NOMO-1 treated with DMSO at 0.1 percent for 48 hours (cell line): Measurements from ENCODE around the gene SLC16A12.
"Not testable (repeated sequence)": the region's sequence is repeated elsewhere in the genome, so short reads cannot be mapped to it uniquely, and the experiment has no call there.

Experiments
- DNase-seq: peaks from one replicate; lab custom pipeline; 2025; ENCODE audit not compliant: unreplicated experiment; lab: John Stamatoyannopoulos, UW

Gene SLC16A12

DNA sequence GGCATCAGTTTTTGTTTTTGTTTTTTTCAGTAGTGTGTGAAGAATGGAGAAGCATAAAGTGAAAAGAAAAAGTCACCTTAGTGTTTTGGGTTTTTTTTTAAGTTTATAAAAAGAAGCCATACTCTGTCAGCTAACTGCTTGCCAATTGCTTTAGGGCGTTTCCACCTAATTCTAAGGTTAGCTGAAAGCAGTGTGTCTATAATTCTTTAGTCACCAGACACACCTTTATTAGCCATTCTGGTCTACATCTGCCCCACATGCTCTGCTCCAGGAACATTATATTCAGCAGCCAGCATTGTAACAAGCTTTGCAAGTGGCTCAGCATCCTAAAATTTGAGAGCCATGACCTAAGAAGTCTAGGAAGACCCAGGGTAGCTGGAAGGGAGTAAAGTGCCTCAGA lies 14.1 kb upstream of the SLC16A12 start:
- no peak for DNase-seq

DNA sequence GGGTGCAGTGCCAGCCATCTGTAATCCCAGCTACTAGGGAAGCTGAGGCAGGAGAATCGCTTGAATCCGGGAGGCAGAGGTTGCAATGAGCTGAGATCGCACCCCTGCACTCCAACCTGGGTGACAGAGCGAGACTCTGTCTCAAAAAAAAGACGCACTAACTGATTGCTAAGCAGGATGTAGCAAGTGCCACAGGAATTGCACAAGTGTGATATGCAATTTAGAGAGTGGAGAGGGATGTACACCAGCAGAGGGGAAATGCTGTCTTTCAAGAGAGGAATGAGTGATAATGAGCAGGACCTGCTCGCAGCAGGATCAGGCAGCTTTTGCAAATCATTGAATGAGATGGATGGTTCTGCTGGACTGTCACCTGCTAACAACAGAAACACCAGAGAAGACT lies 13.3 kb upstream of the SLC16A12 start:
- peak; percentile 65 for DNase-seq

GRCh38 chr10:89547853-89548513 lies 12.6 kb upstream of the SLC16A12 start:
- no peak for DNase-seq

GRCh38 chr10:89546651-89547050 lies 11.3 kb upstream of the SLC16A12 start:
- DNase-seq, result not testable (repeated sequence)

DNA sequence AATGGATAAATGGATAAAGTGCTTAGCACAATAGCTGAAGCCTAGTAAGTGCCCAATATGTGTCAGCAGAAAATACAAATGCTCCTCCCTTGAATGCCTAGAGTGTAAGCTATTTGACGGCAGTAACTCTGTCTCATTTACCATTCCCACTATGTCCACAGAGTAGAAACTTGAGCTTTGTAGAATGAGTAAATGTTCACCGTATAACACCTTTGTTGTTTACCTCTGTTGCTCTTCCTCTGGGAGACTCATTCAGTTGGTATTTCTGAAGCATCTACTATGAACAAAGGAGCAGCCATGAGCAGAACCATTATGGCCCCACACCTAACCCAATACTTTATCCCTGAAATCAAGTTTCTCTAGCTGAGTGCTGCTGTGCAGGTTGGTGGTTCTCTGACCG lies 8.4 kb upstream of the SLC16A12 start:
- DNase-seq, result no peak

GRCh38 chr10:89540420-89540949 lies 5.1 kb upstream of the SLC16A12 start:
- DNase-seq, result no peak

- DNase-seq, result no peak
Measured at GRCh38 chr10:89537364-89537763, 2.0 kb upstream of the SLC16A12 start.

DNA sequence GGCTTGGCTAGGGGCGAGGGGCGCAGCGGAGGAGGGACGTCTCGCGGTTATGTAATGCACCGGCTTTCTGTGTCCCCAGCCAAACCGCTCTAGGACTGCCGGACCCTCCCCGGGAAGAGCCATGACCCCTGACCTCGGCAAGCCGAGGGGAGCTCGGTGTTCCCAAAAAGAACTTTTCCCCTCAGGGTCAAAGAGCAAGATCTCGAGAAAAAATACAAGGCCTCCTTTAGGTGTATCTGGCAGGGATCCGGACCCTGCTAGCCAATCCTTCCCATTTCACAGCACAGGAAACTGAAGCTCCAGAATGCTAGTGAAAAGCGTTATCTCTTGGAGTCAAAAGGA lies 590 bp upstream of the SLC16A12 start:
- no peak for DNase-seq

- no peak for DNase-seq
Measured at GRCh38 chr10:89534826-89535166, 598 bp downstream of the SLC16A12 start.

DNA sequence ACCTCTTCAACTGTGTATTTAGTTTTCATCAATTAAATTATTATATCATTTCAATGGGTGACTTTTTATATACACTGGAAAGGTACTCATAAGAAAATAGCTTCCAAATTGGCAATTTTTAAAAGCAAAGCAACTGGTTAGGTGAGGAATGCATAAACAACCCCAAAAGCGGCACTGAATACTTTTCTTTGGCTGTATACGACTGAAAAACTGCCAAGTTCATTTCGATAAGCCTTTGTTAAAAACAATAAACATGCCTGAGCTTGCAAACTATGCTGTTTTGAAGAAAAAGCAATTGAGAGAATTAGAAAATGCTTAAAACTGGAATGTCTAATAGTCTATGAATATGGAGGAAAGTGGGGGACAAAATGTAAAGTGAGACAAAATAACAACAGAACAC lies 2.9 kb downstream of the SLC16A12 start:
- no peak for DNase-seq

GRCh38 chr10:89531359-89531758 lies 4.0 kb downstream of the SLC16A12 start:
- no peak for DNase-seq

- DNase-seq, result not testable (repeated sequence)
Measured at GRCh38 chr10:89529711-89530110, 5.7 kb downstream of the SLC16A12 start.

DNA sequence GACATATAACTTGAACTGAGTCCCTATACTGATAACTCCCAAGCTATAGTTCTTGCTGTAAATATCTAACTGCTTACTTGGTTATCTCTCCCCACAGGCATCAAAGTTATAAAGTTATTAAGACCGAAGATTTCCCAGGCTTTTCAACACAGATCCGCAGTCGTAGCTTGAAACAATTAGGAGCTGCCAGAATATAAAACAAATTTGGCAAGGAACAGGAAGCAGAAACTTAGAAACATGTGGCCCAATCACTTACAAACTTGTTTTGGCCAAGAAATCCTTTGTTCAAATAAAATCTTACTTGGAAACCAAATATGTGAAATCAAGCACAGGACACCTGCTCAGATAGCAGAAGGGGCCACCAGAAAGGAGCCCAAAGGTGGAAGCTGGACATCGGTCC lies 9.0 kb downstream of the SLC16A12 start:
- DNase-seq, result no peak

GRCh38 chr10:89525556-89525955 lies 9.8 kb downstream of the SLC16A12 start:
- no peak for DNase-seq

GRCh38 chr10:89524279-89524678 lies 11.1 kb downstream of the SLC16A12 start:
- no peak for DNase-seq

- no peak for DNase-seq
Measured at GRCh38 chr10:89523274-89523673, 12.1 kb downstream of the SLC16A12 start.

- no peak for DNase-seq
Measured at GRCh38 chr10:89522463-89522862, 12.9 kb downstream of the SLC16A12 start.

DNA sequence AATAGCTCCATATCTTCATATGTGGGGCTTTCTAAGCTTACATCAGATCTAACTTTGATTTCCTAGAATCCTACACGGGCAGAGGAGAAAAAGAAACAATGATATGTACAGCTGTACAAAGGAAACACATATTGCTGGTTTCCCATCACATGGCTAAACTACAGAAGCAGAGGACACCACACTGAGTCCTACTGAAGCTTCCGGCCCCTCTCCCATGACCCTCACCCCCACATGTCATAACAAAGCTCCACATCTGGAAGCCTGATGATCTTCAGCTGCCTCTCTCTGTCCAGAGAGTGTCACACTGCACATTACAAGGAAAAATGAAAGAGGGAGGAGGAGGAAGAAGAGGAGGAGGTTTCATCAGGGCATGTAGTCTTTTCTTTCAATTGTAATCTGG lies 14.0 kb downstream of the SLC16A12 start:
- DNase-seq, result no peak

- DNase-seq, result no peak
Measured at GRCh38 chr10:89520706-89521105, 14.7 kb downstream of the SLC16A12 start.

DNA sequence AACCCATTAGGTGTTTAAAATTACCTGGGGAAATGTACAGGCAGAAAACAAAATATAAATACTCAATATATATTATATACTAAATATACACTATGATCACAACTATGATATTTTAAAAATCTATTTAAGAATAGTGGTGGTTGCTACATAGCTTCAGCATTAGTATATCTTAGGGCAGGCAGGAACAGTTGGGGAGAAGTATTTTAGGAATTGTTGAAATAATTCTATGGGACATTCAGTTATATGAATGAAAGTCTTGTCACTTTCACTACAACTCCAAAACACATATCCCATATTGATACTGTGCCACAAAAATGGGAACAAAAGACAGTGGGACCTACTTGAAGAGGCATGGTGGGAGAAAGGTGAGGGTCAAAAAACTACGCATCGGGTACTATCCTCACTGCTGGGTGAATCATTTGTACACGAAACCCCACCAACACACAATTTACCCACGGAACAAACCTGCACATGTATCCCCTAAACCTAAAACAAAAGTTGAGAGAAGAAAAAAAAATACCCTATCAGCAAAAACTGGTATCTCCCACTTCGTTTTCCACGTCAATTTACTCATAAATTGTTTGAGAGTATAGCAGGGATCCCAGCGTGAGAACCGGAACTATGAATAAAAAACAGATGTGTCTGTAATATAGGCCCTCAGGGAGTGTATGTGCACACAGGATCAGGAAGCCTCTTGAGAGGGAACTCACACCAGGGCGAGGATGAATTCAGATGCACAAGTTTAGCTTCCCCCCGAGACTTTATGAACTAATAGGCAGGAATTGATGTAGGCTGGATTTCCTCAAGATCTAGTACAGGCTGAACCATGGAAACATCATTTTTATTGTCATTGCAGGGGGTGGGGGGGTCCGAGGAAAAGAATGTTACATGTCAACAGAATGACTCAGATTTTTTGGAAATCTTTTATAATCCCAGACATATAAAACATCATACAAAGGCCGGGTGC lies 16.2 kb downstream of the SLC16A12 start:
- no peak for DNase-seq

DNA sequence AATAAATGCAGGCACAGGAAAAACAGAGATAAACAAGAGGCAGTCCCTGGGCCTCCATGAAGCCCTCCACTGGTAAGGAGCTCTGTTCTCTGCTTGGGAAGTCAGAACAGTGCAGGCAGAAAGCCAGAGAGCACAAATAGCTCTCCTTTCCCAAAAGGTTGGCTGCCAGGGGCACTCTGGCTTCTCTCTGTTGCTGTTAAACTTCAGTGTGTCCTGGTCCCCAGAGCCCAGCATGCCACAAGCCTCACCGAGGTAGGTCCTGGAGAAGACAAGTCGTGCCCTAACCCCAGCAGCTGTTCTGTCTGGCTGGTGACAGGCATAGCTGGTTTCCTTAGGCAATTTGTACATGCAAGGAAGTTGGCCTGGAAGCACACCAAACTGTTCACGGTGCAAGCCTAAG lies 17.3 kb downstream of the SLC16A12 start:
- no peak for DNase-seq

DNA sequence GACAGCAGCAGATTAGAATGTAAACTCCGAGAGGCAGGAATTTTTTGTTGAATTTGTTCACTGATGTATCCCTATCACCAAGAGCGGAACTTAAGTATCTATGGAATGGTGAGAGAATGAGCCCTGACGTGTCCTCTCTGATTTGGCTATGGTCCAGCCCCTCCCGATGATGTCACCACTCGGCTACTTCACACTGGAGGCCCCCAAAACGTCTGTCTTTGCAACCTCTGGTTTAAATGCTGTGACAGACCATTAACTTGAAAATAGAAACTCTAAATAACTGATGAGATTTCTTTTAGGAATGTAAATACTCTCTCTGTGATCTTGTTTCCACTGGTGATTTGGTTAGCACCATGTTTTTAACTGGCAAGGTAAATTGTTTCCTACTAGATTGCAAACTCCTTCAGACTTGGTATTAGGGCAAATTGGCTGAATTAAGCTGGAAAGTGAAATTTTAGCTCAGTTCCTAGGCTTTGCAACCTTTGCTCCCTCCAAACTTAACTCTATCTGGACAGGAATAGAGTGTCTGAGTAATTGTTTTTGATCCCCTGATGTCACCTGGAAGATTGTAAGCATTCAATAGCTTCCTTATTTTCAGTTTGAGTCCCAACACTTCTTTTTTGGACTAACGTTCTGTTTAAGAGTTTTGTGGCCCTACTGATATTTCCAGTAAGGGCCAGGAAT lies 19.1 kb downstream of the SLC16A12 start:
- DNase-seq, result no peak
